Mucosa of rectum (tissue), 2 donors: ENCODE results near the gene KLF13.

ENCODE experiments used
- H3K27ac ChIP-seq, 2 donors: one replicate each; pipeline ENCODE4 v1.7.0; 2013; ENCODE audit warnings: inconsistent platforms in 2 of 2, low read depth in 2 of 2, low read length in 2 of 2
- H3K27me3 ChIP-seq, 2 donors: one replicate each; pipeline ENCODE4 v1.7.0; 2013; ENCODE audit warnings: low read length in 2 of 2; ENCODE audit not compliant: control insufficient read depth in 2 of 2, insufficient read depth in 2 of 2
- H3K36me3 ChIP-seq, 2 donors: one replicate each; pipeline ENCODE4 v1.7.0; 2013; ENCODE audit warnings: low read length in 2 of 2; ENCODE audit not compliant: control insufficient read depth in 2 of 2, insufficient read depth in 2 of 2
- H3K4me1 ChIP-seq, 2 donors: one replicate each; pipeline ENCODE4 v1.7.0; 2013; ENCODE audit warnings: low read length in 2 of 2, mild to moderate bottlenecking in 1 of 2; ENCODE audit not compliant: control insufficient read depth in 2 of 2, insufficient read depth in 2 of 2
- H3K4me3 ChIP-seq, 2 donors: one replicate each; pipeline ENCODE4 v1.7.0; 2013; ENCODE audit warnings: low read length in 2 of 2
- H3K9ac ChIP-seq, 2 donors: one replicate each; pipeline ENCODE4 v1.7.0; 2013; ENCODE audit warnings: low read length in 2 of 2, low read depth in 1 of 2, mild to moderate bottlenecking in 1 of 2
- H3K9me3 ChIP-seq, 2 donors: one replicate each; pipeline ENCODE4 v1.7.0; 2013; ENCODE audit warnings: low read length in 2 of 2; ENCODE audit not compliant: control insufficient read depth in 2 of 2
- donor health status: healthy.
- donor health status: Normal muscosa, but diverticular disease.

KLF13 gene

GRCh38 chr15:31300208-31300661 is 26.4 kb upstream of the KLF13 start:
- Histone ChIP-seq H3K4me3 (no peak overlapping the region), H3K9ac (no peak overlapping the region)

GRCh38 chr15:31300981-31301672 is 25.5 kb upstream of the KLF13 start:
- Histone ChIP-seq H3K27ac (no peak overlapping the region), H3K36me3 (no peaks in the 10 kb centered on the region), H3K9me3 (no peaks in the 10 kb centered on the region), H3K4me1 (peaks cover 27 to 43% of the 10 kb centered on the region in 2 donors), H3K9ac (no peak overlapping the region), H3K4me3 (no peak overlapping the region), H3K27me3 (no peaks in the 10 kb centered on the region)

More at GRCh38 chr15:31300208-31300661, 26.4 kb upstream of the KLF13 start:
- Histone ChIP-seq H3K9me3 (no peaks in the 10 kb centered on the region), H3K36me3 (no peaks in the 10 kb centered on the region), H3K27me3 (no peaks in the 10 kb centered on the region), H3K27ac (no peak overlapping the region), H3K4me1 (peaks cover 28 to 43% of the 10 kb centered on the region in 2 donors)

- Histone ChIP-seq H3K27me3 (no peaks in the 10 kb centered on the region), H3K4me1 (peaks cover 22 to 38% of the 10 kb centered on the region in 2 donors), H3K9me3 (no peaks in the 10 kb centered on the region), H3K27ac (no peak overlapping the region), H3K9ac (no peak overlapping the region), H3K36me3 (no peaks in the 10 kb centered on the region), H3K4me3 (no peak overlapping the region)
Observed at GRCh38 chr15:31301673-31301990, 25.0 kb upstream of the KLF13 start.

GRCh38 chr15:31302029-31302657 is 24.5 kb upstream of the KLF13 start:
- Histone ChIP-seq H3K9me3 (no peaks in the 10 kb centered on the region), H3K27ac (no peak overlapping the region), H3K36me3 (no peaks in the 10 kb centered on the region), H3K4me3 (no peak overlapping the region), H3K27me3 (no peaks in the 10 kb centered on the region), H3K4me1 (peaks cover 18 to 33% of the 10 kb centered on the region in 2 donors), H3K9ac (no peak overlapping the region)

- Histone ChIP-seq H3K27ac (no peak overlapping the region), H3K9me3 (no peaks in the 10 kb centered on the region), H3K9ac (no peak overlapping the region), H3K4me1 (peaks cover 14 to 24% of the 10 kb centered on the region in 2 donors), H3K27me3 (no peaks in the 10 kb centered on the region), H3K36me3 (no peaks in the 10 kb centered on the region), H3K4me3 (no peak overlapping the region)
Observed at GRCh38 chr15:31302778-31303725, 23.6 kb upstream of the KLF13 start.

GRCh38 chr15:31303726-31304648 is 22.6 kb upstream of the KLF13 start:
- Histone ChIP-seq H3K27ac (no peak overlapping the region), H3K27me3 (no peaks in the 10 kb centered on the region), H3K9ac (no peak overlapping the region), H3K4me3 (no peak overlapping the region), H3K9me3 (no peaks in the 10 kb centered on the region), H3K4me1 (peaks cover 8 to 17% of the 10 kb centered on the region in 2 donors), H3K36me3 (no peaks in the 10 kb centered on the region)

- Histone ChIP-seq H3K9ac (no peak overlapping the region), H3K9me3 (no peaks in the 10 kb centered on the region), H3K4me1 (peaks cover 8 to 17% of the 10 kb centered on the region in 2 donors), H3K27me3 (no peaks in the 10 kb centered on the region), H3K27ac (no peak overlapping the region), H3K36me3 (no peaks in the 10 kb centered on the region), H3K4me3 (no peak overlapping the region)
Observed at GRCh38 chr15:31304751-31305365, 21.8 kb upstream of the KLF13 start.

GRCh38 chr15:31305375-31305774 is 21.3 kb upstream of the KLF13 start:
- Histone ChIP-seq H3K27ac (no peak overlapping the region), H3K4me3 (no peak overlapping the region), H3K9ac (no peak overlapping the region), H3K27me3 (no peaks in the 10 kb centered on the region), H3K4me1 (peaks cover 8 to 12% of the 10 kb centered on the region in 2 donors), H3K36me3 (no peaks in the 10 kb centered on the region), H3K9me3 (no peaks in the 10 kb centered on the region)

GRCh38 chr15:31305796-31306425 is 20.7 kb upstream of the KLF13 start:
- Histone ChIP-seq H3K27me3 (no peaks in the 10 kb centered on the region), H3K4me1 (peaks cover 8 to 10% of the 10 kb centered on the region in 2 donors), H3K9ac (no peak overlapping the region), H3K4me3 (no peak overlapping the region), H3K9me3 (no peaks in the 10 kb centered on the region), H3K36me3 (no peaks in the 10 kb centered on the region), H3K27ac (no peak overlapping the region)
